ENCODE data around the gene MFAP5. TPM values are rescaled to one million over a fixed set of nuclear protein-coding genes. Genes with fewer than 3 reads are reported as not detected.

The MFAP5 gene
- total RNA-seq, 1 experiment from 2014 or later, result 0.26 TPM

DNA sequence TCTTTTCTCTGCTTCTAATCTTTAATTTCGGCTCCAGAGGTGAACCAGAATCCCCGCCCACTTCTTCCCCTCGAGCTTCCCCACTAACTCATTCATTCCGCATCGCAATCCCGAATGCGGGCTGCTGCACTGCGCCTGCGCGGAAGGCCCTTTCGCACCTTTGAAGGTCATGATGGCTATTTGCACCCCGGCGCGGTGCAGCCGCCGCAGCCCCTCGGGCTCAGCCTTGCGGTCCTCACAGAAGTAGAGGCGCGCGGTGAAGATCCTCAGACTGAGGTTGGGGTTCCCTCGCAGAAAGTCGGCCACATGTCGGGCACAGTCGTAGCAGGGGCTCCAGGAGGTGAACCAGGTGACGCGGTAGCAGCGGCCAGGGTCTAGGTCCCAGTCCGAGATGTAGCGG, 57.6 kb downstream of the MFAP5 start:
- Histone ChIP-seq H4K91ac (ENCODE audit: insufficient read length, low read depth, low read length) (no peak overlapping the region), H3K14ac (ENCODE audit: insufficient read depth, low read length) (no peak overlapping the region), H2BK120ac (ENCODE audit: low read depth, low read length, poor library complexity, severe bottlenecking) (no peak overlapping the region), H3K27me3 (ENCODE audit: insufficient read depth, low read length) (no peaks in the 10 kb centered on the region), H3K4me1 (ENCODE audit: insufficient read depth, low read length) (peaks cover 2% of the 10 kb centered on the region; the same call in 1 of the 2 replicates), H4K5ac (ENCODE audit: insufficient read length, low read depth, low read length) (no peak overlapping the region), H3K79me2 (ENCODE audit: insufficient read depth, low read length) (no peaks in the 10 kb centered on the region), H2BK15ac (ENCODE audit: low read depth, low read length) (no peak overlapping the region), H4K20me1 (ENCODE audit: control insufficient read depth, insufficient read depth, insufficient read length) (no peaks in the 10 kb centered on the region), H2AFZ (ENCODE audit: low read length) (no peak overlapping the region), H2AK5ac (ENCODE audit: insufficient read length, low read length) (no peak overlapping the region), H3K23ac (ENCODE audit: insufficient read length, low read depth, low read length) (no peak overlapping the region), H2BK12ac (ENCODE audit: insufficient read length, low read depth, low read length) (no peak overlapping the region), H3K9me3 (ENCODE audit: control insufficient read depth, low read depth, low read length) (no peaks in the 10 kb centered on the region), H3K23me2 (ENCODE audit: insufficient read length, low read depth, low read length, poor library complexity, severe bottlenecking) (no peaks in the 10 kb centered on the region), H3T11ph (ENCODE audit: low read length) (no peak overlapping the region), H3K4ac (ENCODE audit: low read depth, low read length) (no peak overlapping the region), H3K56ac (ENCODE audit: insufficient read length, low read depth, low read length) (no peak overlapping the region), H2BK5ac (ENCODE audit: insufficient read length, low read length) (no peak overlapping the region), H3K9ac (ENCODE audit: extremely low read depth, insufficient read length, low read length) (no peak overlapping the region), H4K8ac (replicated peaks; ENCODE audit: insufficient read length, low read depth, low read length) (no peak overlapping the region), H3K79me1 (ENCODE audit: insufficient read depth, low read depth, low read length, poor library complexity, severe bottlenecking) (no peaks in the 10 kb centered on the region), H2BK20ac (ENCODE audit: low read depth, low read length, poor library complexity, severe bottlenecking) (no peak overlapping the region), H3K4me2 (ENCODE audit: insufficient read depth, insufficient read length, low read length) (no peak overlapping the region), H3K27ac (ENCODE audit: insufficient read length, low read depth, low read length) (no peak overlapping the region), H3K18ac (ENCODE audit: insufficient read length, low read depth, low read length) (no peak overlapping the region)
- WGBS (ENCODE audit: extremely low coverage, insufficient read length, low lambda C conversion rate), result no CpG with 5 or more reads among the region's 30 CpGs
- Mint-ChIP-seq H3K27ac (no peak overlapping the region), H3K27me3 (ENCODE audit: low read depth) (peaks cover 1% of the 10 kb centered on the region; the same call in 1 of the 2 replicates), H3K9me3 (no peaks in the 10 kb centered on the region), H3K4me3 (no peak overlapping the region), H3K36me3 (ENCODE audit: insufficient read depth in 1 of 3, low read depth in 3 of 3) (no peaks in the 10 kb centered on the region; a peak in 2 of 7 replicates), H3K4me1 (peaks cover 24 to 29% of the 10 kb centered on the region in 2 experiments)
- peak; percentile 30 for DNase-seq
- TF ChIP-seq, protein P1, sequence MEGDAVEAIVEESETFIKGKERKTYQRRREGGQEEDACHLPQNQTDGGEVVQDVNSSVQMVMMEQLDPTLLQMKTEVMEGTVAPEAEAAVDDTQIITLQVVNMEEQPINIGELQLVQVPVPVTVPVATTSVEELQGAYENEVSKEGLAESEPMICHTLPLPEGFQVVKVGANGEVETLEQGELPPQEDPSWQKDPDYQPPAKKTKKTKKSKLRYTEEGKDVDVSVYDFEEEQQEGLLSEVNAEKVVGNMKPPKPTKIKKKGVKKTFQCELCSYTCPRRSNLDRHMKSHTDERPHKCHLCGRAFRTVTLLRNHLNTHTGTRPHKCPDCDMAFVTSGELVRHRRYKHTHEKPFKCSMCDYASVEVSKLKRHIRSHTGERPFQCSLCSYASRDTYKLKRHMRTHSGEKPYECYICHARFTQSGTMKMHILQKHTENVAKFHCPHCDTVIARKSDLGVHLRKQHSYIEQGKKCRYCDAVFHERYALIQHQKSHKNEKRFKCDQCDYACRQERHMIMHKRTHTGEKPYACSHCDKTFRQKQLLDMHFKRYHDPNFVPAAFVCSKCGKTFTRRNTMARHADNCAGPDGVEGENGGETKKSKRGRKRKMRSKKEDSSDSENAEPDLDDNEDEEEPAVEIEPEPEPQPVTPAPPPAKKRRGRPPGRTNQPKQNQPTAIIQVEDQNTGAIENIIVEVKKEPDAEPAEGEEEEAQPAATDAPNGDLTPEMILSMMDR (conservative IDR thresholded peaks at IDR 0.05), result no peak
